Measurements from ENCODE around the gene PIK3CD.

PIK3CD gene

DNA sequence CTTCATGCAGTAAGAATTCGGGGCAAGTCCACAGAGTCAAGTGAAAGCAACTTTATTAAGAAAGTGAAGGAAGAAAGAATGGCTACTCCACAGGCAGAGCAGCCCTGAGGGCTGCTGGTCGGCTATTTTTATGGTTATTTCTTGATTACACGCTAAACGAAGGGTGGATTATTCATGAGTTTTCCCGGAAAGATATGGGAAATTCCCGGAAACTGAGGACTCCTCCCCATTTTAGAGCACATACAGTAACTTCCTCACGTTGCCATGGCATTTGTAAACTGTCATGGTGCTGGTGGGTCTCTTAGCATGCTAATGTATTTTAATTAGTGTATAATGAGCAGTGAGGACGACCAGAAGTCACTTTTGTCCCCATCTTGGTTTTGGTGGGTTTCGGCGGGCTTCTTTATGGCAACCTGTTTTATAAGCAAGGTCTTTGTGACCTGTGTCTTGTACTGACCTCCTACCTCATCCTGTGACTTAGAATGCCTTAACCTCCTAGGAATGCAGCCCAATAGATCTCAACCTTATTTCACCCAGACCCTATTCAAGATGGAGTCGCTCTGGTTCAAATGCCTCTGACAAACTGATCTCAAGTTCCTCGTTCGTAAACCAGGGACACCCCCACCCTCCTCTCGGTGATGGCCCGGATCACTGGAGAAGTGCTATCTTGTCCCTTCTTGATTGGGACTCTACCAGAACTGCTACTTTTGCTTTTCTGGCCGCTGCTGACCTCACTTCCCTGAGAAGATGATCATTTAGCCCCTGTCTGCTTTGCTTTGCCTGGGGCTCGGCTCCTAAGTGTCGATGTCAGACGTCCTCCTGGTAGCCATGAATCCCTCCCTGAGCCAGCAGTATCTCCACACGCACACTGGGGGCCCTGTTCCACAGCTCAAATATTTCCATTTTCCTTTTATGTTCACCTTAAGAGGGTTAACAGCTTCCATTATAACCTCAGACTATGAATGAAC, 123.5 kb downstream of the PIK3CD start:
- DNase-seq (ENCODE audit: low read depth): no peak

DNA sequence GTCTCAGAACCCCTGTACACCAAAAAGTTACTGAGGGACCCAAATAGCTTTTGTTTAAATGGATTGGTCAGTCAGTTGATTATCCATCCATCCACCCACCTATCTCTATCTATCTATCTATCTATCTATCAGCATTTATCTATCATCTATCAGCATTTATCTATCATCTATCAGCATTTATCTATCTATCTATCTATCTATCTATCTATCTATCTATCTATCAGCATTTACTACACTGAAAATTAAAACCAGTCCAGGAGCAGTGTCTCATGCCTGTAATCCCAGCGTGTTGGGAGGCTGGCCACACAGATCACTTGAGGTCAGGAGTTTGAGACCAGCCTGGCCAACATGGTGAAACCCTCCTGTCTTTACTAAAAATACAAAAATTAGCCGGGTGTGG, 125.2 kb downstream of the PIK3CD start:
- no peak for DNase-seq (ENCODE audit: low read depth)
